GM12875 (cell line): Measurements from ENCODE around the gene CTNNA1.

Source experiments
- H3K4me3 ChIP-seq: one replicate; pipeline ENCODE4 v1.5.1; 2011; ENCODE audit warnings: low read depth, low read length, control low read depth
- TF ChIP-seq, protein P1 (sequence below): IDR thresholded peaks from 2 replicates; pipeline ENCODE4 v1.5.1; 2011; ENCODE audit warnings: low read depth, mild to moderate bottlenecking, control low read depth, inconsistent platforms, low read length, moderate library complexity, borderline replicate concordance; ENCODE audit not compliant: insufficient read depth

CTNNA1 gene

DNA sequence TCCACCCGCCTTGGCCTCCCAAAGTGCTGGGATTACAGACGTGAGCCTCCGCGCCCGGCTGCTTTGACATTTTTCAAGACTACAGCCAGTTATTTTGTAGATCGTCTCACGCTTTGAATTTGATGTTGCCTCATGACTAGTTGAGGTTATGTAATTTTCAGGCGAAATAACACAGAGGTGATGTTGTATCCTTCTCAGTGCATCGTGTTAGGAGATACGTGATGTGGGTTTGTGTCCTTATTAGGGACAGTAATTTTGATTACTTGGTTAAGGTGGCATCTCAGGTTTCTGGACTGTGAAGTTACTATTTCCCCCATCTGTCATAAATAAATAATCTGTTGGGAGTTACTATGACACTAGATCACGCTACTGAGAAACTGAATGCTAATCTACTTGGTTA is 25.0 kb downstream of the CTNNA1 start:
- TF ChIP-seq, protein P1, sequence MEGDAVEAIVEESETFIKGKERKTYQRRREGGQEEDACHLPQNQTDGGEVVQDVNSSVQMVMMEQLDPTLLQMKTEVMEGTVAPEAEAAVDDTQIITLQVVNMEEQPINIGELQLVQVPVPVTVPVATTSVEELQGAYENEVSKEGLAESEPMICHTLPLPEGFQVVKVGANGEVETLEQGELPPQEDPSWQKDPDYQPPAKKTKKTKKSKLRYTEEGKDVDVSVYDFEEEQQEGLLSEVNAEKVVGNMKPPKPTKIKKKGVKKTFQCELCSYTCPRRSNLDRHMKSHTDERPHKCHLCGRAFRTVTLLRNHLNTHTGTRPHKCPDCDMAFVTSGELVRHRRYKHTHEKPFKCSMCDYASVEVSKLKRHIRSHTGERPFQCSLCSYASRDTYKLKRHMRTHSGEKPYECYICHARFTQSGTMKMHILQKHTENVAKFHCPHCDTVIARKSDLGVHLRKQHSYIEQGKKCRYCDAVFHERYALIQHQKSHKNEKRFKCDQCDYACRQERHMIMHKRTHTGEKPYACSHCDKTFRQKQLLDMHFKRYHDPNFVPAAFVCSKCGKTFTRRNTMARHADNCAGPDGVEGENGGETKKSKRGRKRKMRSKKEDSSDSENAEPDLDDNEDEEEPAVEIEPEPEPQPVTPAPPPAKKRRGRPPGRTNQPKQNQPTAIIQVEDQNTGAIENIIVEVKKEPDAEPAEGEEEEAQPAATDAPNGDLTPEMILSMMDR: no peak
- H3K4me3 ChIP-seq: no peak overlapping the region

DNA sequence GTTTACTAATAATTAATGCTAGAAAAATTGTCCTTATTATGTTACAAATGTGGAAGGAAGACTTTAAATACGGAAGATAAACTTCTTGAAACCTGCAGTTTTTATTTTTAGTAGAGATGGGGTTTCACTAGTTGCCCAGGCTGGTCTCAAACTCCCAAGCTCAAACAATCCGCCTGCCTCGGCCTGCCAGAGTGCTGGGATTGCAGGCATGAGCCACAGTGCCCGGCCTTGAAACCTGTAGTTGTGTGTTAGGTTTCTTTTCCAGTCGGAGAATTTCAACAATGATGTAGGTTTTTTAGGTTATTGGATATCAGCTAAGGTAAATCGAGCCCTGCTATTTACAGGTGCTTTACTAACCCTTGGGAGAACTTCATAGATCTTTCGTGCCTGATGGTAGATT is 30.8 kb downstream of the CTNNA1 start:
- H3K4me3 ChIP-seq: no peak overlapping the region
- TF ChIP-seq, protein P1: no peak

DNA sequence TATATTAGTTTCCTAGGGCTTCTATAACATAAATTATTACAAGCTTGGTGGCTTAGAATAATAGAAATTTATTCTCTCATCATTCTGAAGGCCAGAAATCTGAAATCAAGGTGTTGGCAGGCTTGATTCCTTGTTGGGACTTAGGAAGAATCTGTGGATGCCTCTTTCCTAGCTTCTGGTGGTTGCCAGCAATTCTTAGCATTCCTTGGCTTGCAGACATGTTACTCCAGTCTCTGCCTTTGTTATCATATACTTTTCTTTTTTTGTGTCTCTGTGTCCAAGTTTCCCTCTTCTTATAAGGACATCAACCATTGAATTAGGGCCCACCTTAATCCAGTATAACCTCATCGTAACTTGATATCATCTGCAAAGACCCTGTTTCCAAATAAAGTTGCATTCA is 31.4 kb downstream of the CTNNA1 start:
- no peak overlapping the region for H3K4me3 ChIP-seq
- TF ChIP-seq, protein P1: no peak

DNA sequence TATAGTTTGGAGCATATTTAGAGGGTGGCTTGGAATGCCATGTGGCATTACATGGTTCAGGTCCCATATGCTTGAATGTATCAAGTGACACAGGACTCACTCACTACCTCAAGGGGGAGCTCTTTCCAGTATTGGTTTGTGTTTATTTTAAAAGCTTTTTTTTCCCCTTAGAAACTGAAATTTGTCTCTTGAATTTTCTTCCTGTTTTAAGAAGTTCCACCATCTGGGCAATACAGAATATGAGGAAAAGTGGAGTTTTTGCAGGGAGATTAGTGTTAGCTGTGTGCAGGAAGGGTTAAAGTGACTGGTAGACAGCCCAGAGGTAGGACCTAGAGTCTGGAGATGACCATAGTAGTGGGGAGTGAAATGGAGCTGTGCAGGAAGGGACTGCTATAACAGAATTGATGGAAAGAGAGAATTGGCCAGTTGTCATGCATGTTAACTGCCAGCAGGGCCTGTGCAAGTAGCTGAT is 36.6 kb downstream of the CTNNA1 start:
- TF ChIP-seq, protein P1: peak; percentile 59

DNA sequence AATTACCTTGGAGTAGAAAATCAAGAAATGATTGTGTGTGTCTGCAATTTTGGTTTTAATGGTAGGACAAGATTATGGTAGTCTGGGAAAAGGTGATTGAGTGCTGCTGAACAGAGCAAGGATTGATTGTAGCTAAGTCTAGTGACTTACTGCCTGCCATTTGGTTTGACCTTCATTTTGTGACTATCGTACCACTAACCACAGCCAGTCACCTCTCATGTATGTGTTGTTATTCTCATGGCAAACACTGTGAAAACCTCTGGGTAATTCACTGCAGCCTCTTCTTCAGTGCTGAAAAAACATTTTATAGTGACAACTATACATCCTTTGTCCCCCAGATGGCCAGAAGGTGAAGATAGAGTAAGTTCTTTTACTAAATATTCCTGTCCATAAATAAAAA is 37.5 kb downstream of the CTNNA1 start:
- no peak overlapping the region for H3K4me3 ChIP-seq
- TF ChIP-seq, protein P1: no peak

More for the DNA sequence above, 36.6 kb downstream of the CTNNA1 start:
- no peak overlapping the region for H3K4me3 ChIP-seq

DNA sequence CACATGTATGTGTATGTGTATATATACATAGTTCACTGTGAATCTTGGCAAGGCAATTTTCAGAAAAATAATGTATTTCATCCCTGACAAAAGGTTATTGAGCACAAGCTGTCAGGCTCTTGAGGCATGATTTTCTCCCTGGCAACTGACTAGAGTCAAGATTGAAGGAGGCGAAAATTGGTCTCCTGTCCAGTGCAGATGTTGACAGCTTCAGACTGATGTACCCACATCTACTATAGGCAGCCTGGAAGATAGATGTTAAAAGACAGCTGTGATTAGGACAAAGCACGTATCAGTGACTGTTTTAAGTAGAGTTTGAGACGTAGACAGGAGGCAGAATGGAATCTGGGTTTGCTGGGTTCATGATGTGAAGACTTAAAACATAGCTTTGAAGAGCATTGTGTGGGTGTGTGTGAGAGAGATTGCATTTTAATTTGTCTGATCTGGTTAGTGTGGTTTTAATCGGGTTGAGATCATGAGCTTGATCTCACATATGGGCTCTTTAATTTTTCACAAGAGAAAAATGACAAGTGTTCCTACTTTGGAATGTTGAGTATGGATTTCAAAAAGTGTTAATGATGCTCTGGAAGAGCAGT is 39.1 kb downstream of the CTNNA1 start:
- no peak overlapping the region for H3K4me3 ChIP-seq
- TF ChIP-seq, protein P1: no peak

DNA sequence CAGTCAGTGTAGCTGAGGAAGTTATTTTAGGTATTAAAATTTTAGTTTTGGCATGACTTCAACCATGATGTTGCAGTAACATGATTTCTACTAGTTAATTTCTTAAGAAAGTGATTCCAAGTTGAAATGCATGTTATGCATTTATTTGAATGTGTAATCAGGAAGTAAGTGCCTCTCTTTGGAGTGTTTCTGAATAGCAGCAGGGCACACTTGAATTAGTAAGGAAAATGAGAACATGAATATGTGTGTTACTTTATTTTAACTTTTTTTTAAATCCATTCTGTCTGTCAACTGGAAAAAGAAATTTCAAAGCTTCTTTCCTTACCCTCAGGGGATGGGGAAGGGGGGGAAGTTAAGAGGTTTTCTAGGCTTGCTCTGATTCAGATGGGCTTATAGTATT is 40.4 kb downstream of the CTNNA1 start:
- TF ChIP-seq, protein P1: no peak

More for the DNA sequence above, 40.4 kb downstream of the CTNNA1 start:
- H3K4me3 ChIP-seq: no peak overlapping the region
